ENCODE data around the gene CRYBG2.
A peak's percentile ranks its signal among the peaks of the same experiment; 100 is the strongest.

Gene CRYBG2

GRCh38 chr1:26307363-26307781 lies 46.6 kb downstream of the CRYBG2 start:
- no peak for DNase-seq
- H3K36me3 ChIP-seq (ENCODE audit: insufficient read depth, low read length), result no peaks in the 10 kb centered on the region
- no peaks in the 10 kb centered on the region for H4K20me1 ChIP-seq (ENCODE audit: insufficient read depth, low read length)
- peak overlapping the region; percentile 68; the same call in 1 of the 2 replicates for H3K9ac ChIP-seq (ENCODE audit: low read depth, low read length)
- H3K9me3 ChIP-seq (ENCODE audit: insufficient read depth, low read length, severe bottlenecking), result no peaks in the 10 kb centered on the region
- peak overlapping the region; percentile 71 for H3K27ac ChIP-seq (ENCODE audit: low read length)
- peak overlapping the region; percentile 98 for H3K4me2 ChIP-seq (ENCODE audit: insufficient read depth, low read length)
- peaks cover 26% of the 10 kb centered on the region for H3K4me1 ChIP-seq (ENCODE audit: insufficient read depth, low read length)
- H2AFZ ChIP-seq (ENCODE audit: low read depth, low read length), result peak overlapping the region; percentile 100
- H3K79me2 ChIP-seq (ENCODE audit: insufficient read depth, low read length), result no peaks in the 10 kb centered on the region
- no peak for ATAC-seq (ENCODE audit: insufficient read depth, low read depth)
- no peaks in the 10 kb centered on the region for H3K27me3 ChIP-seq (ENCODE audit: insufficient read depth, low read length, poor library complexity)
- peak overlapping the region in 1 of 2 experiments; percentile 96; a peak in 1 of 4 replicates for H3K4me3 ChIP-seq (ENCODE audit: low read depth in 1 of 2, low read length in 2 of 2)
- TF ChIP-seq, protein P1, sequence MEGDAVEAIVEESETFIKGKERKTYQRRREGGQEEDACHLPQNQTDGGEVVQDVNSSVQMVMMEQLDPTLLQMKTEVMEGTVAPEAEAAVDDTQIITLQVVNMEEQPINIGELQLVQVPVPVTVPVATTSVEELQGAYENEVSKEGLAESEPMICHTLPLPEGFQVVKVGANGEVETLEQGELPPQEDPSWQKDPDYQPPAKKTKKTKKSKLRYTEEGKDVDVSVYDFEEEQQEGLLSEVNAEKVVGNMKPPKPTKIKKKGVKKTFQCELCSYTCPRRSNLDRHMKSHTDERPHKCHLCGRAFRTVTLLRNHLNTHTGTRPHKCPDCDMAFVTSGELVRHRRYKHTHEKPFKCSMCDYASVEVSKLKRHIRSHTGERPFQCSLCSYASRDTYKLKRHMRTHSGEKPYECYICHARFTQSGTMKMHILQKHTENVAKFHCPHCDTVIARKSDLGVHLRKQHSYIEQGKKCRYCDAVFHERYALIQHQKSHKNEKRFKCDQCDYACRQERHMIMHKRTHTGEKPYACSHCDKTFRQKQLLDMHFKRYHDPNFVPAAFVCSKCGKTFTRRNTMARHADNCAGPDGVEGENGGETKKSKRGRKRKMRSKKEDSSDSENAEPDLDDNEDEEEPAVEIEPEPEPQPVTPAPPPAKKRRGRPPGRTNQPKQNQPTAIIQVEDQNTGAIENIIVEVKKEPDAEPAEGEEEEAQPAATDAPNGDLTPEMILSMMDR (IDR thresholded peaks at IDR 0.05; ENCODE audit: borderline replicate concordance, extremely low read depth, low read length, poor library complexity, severe bottlenecking), result no peak
- TF ChIP-seq EZH2 (IDR thresholded peaks at IDR 0.05; ENCODE audit: borderline replicate concordance, low read depth, low read length, severe bottlenecking), result no peak

- H3K9me3 ChIP-seq (ENCODE audit: insufficient read depth, low read length, severe bottlenecking), result no peaks in the 10 kb centered on the region
- TF ChIP-seq EZH2 (IDR thresholded peaks at IDR 0.05; ENCODE audit: borderline replicate concordance, low read depth, low read length, severe bottlenecking), result no peak
- TF ChIP-seq, protein P1 (IDR thresholded peaks at IDR 0.05; ENCODE audit: borderline replicate concordance, extremely low read depth, low read length, poor library complexity, severe bottlenecking), result peak; percentile 14
Measured at GRCh38 chr1:26306290-26307229, 47.4 kb downstream of the CRYBG2 start, which contains the start of gene UBXN11. Gene UBXN11, minus strand, starts transcription at chr1:26306636. Its CDS starts 3,753 bp downstream, at chr1:26302883.

DNA sequence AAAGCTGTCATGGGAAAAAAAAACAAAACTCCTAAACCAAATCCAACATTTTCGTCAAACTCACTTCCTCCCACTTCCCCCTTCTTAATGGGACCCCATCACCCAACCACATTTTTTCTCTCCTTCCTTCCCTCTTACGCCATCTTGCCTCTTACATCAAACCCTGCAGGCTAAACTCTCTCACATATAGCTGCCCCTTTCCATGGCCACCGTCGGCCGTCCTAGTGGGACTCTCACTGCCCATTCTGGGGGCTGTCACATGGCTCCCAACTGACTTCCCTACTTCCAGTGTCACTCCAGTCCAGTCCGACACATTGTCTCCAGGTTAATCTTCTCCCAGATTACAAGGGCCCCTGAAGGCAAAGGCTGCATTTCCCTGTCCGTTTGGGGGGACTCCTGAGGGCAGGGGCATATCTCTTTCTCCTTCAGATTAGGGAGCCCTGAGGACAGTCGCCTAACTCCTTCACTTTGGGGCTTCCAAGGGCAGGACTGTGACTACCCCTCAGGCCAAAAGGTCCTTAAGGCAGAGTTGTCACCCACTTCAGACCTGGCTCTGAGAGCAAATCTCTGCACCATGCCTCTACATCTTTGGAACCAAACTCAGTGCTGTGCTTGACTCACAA lies 48.2 kb downstream of the CRYBG2 start:
- H3K79me2 ChIP-seq (ENCODE audit: insufficient read depth, low read length), result no peaks in the 10 kb centered on the region
- ATAC-seq (ENCODE audit: insufficient read depth, low read depth) (no peak), DNase-seq (no peak)
- H3K27me3 ChIP-seq (ENCODE audit: insufficient read depth, low read length, poor library complexity), result no peaks in the 10 kb centered on the region
- peak overlapping the region; percentile 68 for H3K9ac ChIP-seq (ENCODE audit: low read depth, low read length)
- H3K4me2 ChIP-seq (ENCODE audit: insufficient read depth, low read length), result peak overlapping the region; percentile 98
- no peaks in the 10 kb centered on the region for H3K36me3 ChIP-seq (ENCODE audit: insufficient read depth, low read length)
- H3K4me3 ChIP-seq (ENCODE audit: low read depth in 1 of 2, low read length in 2 of 2), result peak overlapping the region; percentile 86 to 96
- H3K27ac ChIP-seq (ENCODE audit: low read length), result peak overlapping the region; percentile 60
- no peak for TF ChIP-seq EZH2 (IDR thresholded peaks at IDR 0.05; ENCODE audit: borderline replicate concordance, low read depth, low read length, severe bottlenecking)
- TF ChIP-seq, protein P1 (IDR thresholded peaks at IDR 0.05; ENCODE audit: borderline replicate concordance, extremely low read depth, low read length, poor library complexity, severe bottlenecking), result no peak
- peaks cover 26% of the 10 kb centered on the region for H3K4me1 ChIP-seq (ENCODE audit: insufficient read depth, low read length)
- no peaks in the 10 kb centered on the region for H4K20me1 ChIP-seq (ENCODE audit: insufficient read depth, low read length)
- H3K9me3 ChIP-seq (ENCODE audit: insufficient read depth, low read length, severe bottlenecking), result no peaks in the 10 kb centered on the region
- H2AFZ ChIP-seq (ENCODE audit: low read depth, low read length), result peak overlapping the region; percentile 100

More at GRCh38 chr1:26306290-26307229, 47.4 kb downstream of the CRYBG2 start, which contains the start of gene UBXN11:
- H3K9ac ChIP-seq (ENCODE audit: low read depth, low read length), result peak within 1 kb of the TSS; percentile 68
- ATAC-seq (ENCODE audit: insufficient read depth, low read depth) (peak; percentile 100), DNase-seq (peak; percentile 94)
- peak within 1 kb of the TSS; percentile 100 for H2AFZ ChIP-seq (ENCODE audit: low read depth, low read length)
- no peaks in the 10 kb centered on the region for H4K20me1 ChIP-seq (ENCODE audit: insufficient read depth, low read length)
- no peaks in the 10 kb centered on the region for H3K36me3 ChIP-seq (ENCODE audit: insufficient read depth, low read length)
- H3K4me1 ChIP-seq (ENCODE audit: insufficient read depth, low read length), result peaks cover 26% of the 10 kb centered on the region
- H3K27me3 ChIP-seq (ENCODE audit: insufficient read depth, low read length, poor library complexity), result no peaks in the 10 kb centered on the region
- peak within 1 kb of the TSS; percentile 86 to 96 for H3K4me3 ChIP-seq (ENCODE audit: low read depth in 1 of 2, low read length in 2 of 2)
- H3K27ac ChIP-seq (ENCODE audit: low read length), result peak within 1 kb of the TSS; percentile 71
- H3K4me2 ChIP-seq (ENCODE audit: insufficient read depth, low read length), result peak within 1 kb of the TSS; percentile 98
- H3K79me2 ChIP-seq (ENCODE audit: insufficient read depth, low read length), result no peaks in the 10 kb centered on the region
